HT1080 (cell line): ENCODE data around the gene TTC16. TPM values are rescaled to one million over a fixed set of nuclear protein-coding genes. Genes with fewer than 3 reads are reported as not detected.

Source experiments
- DNase-seq: peaks from one replicate; pipeline ENCODE4 v3.0.0-alpha.2; 2015; ENCODE audit warnings: low read depth
- total RNA-seq: library from RNA; depleted of rRNA; stranded (reverse); fragments of >200 nt; shearing (Covaris generic); gene quantifications from 2 replicates; pipeline ENCODE4 v1.2.3, GENCODE V29; 2014

The TTC16 gene
- total RNA-seq, 1 experiment from 2014 or later = not detected

DNA sequence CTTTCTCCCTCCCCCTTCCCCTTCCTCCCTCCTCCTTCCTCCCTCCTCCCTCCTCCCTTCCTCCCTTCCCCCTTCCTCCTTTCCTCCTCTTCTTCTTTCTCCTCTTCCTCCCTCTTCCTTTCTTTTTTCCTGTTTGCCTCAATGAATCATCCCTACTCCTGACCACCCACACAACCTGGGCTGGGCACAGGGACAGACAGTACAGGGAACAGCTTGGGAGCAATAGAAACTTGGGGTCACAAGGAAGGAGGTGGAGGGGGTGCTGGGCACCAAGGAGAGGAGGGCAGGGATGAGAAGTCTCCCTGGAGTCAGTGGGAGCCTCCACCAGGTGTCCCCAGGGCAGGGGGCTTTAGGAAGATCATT lies 5.0 kb downstream of the TTC16 start:
- DNase-seq = no peak

GRCh38 chr9:127721391-127721821 lies 5.5 kb downstream of the TTC16 start:
- DNase-seq = peak; percentile 26

DNA sequence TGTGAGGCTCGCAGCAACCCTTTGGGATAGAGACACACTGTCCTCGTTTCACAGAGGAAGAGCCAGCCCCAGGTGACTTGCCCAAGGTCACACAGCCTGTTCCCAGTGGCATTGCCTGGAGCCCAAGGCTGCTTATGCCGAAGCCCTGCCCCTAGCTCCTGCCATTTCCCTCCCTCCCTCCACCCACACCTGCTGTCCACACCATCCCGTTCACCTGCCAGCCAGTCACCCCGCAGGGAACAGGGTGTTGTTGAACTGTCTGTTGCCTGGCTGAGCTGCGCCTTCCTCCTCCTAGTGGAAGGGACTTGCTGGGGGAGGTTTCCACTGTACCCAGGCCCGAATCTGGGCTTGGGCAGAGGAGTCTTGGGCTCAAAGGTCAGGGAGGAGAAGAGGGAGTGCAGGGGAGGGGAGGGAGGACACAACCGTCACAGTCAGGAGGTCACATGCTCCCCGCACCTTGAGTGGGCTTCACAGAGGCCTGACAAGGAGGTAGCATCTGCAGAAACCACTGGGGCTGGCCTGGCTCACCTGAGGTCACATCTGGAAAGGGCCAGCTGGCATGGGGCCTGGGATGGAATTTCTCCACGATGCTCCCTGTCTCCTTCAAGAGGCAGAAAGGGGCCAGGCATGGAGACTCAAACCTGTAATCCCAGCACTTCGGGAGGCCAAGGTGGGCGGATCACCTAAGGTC lies 6.3 kb downstream of the TTC16 start:
- DNase-seq = no peak

DNA sequence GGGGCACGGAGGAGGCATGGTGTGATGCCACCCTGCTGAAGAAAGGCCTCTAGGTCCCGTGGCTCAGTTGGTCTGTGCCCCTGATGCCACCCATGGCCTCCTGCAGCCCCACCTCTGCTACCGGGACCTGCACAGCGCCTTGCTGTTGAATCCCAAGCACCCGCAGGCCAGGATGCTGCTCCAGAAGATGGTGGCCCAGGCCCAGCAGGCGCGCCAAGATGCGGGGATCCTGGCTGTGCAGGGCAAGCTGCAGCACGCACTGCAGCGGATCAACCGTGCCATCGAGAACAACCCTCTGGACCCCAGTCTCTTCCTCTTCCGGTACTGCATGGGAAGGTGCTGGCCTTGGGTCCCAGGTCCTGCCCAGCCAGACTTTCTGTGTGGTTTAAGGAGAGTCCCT lies 7.1 kb downstream of the TTC16 start:
- DNase-seq = no peak

DNA sequence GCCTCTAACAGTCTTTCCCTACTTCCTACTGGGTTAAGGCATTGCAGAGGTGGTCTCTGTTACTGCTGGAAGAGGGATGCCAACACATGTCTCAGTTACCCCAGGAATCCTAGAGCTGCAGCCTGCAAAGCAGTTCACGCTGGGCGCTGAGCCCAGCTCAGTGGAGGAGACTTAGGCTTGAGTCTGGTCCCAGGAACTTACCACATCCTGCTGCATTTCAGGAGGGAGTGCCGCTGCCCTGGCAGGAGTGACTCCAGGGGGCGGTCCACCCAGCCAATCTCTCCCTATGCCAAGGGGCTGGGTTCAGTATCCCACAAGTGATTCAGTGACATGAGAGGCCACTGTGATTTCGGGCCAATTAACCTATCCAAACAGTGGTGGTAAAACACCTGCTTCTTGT lies 7.6 kb downstream of the TTC16 start:
- DNase-seq = peak; percentile 83

DNA sequence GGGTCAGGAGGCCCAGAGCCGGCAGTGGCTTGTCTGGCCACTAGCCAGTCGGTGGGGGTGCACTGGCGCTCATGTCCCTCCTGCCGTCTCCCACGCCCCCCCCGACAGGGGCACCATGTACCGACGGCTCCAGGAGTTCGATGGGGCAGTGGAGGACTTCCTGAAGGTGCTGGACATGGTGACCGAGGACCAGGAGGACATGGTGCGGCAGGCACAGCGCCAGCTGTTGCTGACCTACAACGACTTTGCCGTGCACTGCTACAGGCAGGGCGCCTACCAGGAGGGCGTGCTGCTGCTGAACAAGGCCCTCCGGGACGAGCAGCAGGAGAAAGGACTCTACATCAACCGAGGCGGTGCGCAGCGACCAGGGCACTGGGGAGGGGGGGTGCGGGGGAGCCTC lies 8.1 kb downstream of the TTC16 start:
- DNase-seq = no peak

- DNase-seq = no peak
These were observed 11.0 kb downstream of the TTC16 start for GRCh38 chr9:127726871-127727270.

DNA sequence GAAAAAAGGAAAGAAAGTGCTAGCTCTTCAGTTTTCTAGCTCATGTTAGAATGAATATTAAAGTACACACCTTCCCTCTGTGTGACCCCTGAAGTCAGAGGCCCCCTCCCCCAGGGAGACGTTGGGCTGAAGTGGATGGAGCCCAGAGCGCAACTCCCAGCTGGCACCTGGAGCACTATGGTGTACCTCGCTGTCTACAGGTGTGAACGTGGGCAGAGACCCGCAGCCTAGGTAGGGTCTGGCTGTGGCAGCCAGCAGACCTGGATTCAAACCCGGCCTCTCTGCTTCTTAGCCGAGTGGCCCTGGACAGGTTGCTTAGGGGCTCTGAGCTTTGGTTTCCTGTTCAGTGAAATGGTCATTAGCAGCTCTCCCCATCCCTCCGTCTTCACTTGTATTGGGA lies 12.9 kb downstream of the TTC16 start:
- no peak for DNase-seq

GRCh38 chr9:127729522-127730256 lies 13.8 kb downstream of the TTC16 start:
- DNase-seq = no peak

- no peak for DNase-seq
These were observed 14.4 kb downstream of the TTC16 start for GRCh38 chr9:127730262-127730661.

GRCh38 chr9:127730799-127731410 lies 15.0 kb downstream of the TTC16 start:
- DNase-seq = no peak

DNA sequence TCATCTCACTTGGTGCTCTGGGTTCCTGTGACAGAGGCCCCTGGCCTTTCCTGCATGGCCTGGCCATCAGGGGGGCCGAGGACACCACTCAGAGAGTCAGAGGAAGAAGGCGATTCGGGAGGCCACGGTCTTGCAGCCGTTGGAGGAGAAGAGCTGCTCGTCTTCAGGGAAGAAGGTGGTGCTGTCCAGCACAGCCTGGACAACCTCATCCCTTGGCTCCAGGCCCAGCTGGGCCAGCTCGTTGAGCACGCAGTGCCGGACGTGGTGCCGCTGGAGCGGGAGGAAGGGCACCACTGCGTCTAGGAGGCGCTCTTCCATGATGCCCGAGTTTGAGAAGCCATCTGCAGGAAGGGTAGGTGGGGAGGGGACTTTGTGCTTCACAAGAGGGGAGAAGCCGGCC lies 16.1 kb downstream of the TTC16 start:
- DNase-seq = no peak

- DNase-seq = no peak
These were observed 16.6 kb downstream of the TTC16 start for GRCh38 chr9:127732444-127732843.

DNA sequence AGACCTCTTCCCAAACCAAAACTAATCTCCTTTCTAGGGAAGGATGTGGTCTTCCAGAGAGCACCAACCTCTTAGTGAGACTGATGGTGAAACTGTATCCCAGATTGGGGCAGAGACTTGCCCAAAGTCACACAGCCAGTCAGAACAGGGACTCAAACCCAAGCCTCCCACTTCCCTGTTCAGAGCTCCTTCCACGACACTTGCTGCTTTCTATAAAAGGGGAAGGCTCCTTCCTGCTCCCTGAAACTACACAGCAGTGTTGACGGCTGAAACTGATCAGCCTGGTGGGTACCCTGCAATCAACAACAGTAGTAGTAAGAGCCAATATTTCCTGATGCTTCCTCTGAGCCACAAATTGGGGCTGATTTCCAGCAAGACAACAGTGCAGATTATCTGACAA lies 17.7 kb downstream of the TTC16 start:
- no peak for DNase-seq

- no peak for DNase-seq
These were observed 18.4 kb downstream of the TTC16 start for GRCh38 chr9:127734247-127734746.

- DNase-seq = peak; percentile 96
These were observed 19.1 kb downstream of the TTC16 start, which contains the start of gene TOR2A for GRCh38 chr9:127734747-127735529. Gene TOR2A (minus strand): TSS chr9:127735294. CDS start chr9:127735270, 24 bp downstream.

DNA sequence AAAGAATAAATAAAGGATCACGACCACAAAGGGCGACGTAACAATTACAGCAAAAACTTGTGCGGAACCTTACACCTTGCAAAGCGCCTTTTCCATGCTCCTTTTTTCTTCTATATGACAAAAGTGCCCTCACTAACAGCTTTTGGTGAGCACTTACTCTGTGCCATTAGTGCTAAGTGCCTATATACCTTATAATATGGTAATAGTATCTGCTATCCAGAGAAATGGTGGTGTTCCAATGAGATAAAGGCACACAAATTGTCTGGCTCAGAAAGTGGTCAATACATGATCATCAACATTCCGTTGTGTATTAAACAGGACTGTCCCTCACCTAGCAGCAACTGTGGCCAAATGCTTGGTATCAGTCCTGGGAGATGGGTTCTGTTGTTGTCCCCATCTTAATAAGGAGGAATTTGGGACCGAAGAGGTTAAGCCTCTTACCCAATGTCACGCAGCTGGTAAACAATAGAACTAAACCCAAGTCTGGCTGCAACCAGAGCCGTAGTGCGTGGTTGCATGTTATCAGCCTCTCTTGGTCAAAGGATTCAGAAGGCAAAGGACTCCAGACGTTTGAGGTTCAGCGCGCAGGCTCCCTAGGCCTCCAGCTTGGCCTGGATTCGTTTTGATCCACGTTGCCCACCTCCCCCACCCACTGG lies 19.8 kb downstream of the TTC16 start:
- DNase-seq = no peak

DNA sequence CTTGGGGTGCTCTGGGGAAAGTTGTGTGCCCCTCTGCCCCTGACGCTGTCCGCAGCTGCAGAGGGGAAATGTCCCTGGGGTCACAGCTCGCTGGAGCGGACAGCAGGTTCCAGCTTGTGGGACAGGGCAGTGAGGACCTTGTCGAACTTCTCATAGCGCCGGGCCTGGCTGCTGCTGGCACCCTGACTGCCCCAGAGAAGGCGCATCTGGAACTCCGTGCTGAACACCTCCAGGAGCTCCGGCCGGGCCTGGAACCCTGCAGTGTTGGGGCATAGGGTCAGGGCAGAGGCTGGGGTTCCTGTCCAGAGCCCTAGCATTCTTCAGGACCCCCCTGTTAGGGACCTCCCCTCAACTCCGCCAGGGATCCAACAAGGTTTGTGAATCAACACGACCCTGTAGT lies 22.8 kb downstream of the TTC16 start:
- DNase-seq = no peak

- DNase-seq = no peak
These were observed 23.9 kb downstream of the TTC16 start for GRCh38 chr9:127739614-127740330.

GRCh38 chr9:127741831-127742434 lies 26.1 kb downstream of the TTC16 start:
- no peak for DNase-seq
